GM18870 (cell line): ENCODE results near the gene KATNB1.
"Not testable (repeated sequence)": the region's sequence is repeated elsewhere in the genome, so short reads cannot be mapped to it uniquely, and the experiment has no call there.

Experiments used
- ATAC-seq: cut with Tn5 transposase; IDR thresholded peaks from one replicate; pipeline ENCODE4 v1.9.1; 2021; ENCODE audit warnings: moderate library complexity; ENCODE audit not compliant: unreplicated experiment

Gene KATNB1

DNA sequence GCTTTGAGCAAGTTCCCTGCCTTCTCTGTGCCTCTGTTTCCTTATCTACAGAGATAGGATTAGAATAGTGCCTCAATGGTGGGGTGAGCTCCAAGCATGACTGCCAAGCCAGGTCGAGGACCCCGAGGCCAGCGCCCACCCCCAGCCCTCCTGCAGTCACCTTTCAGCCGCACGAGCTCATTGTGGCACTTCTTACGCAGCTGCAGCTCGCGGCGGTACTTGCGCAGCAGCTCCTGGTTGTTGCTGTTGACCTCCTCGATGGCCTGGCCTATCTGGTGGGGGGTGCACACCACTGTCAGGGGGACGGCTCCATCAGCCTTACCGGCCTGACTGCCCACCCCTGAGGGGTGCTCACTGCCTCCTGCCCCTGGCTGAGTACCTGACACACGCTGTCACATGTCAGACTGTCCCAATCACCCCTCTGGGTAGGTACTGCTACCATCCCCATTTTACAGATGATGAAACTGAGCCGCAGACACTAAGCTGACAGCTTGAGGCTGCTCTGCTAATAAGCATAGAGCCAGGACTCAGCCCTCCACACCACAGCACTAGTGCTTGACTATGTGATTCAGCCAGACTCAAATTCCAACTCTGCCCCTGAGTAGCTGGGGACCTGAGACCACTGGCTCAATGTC, 31.3 kb downstream of the KATNB1 start:
- no peak for ATAC-seq

DNA sequence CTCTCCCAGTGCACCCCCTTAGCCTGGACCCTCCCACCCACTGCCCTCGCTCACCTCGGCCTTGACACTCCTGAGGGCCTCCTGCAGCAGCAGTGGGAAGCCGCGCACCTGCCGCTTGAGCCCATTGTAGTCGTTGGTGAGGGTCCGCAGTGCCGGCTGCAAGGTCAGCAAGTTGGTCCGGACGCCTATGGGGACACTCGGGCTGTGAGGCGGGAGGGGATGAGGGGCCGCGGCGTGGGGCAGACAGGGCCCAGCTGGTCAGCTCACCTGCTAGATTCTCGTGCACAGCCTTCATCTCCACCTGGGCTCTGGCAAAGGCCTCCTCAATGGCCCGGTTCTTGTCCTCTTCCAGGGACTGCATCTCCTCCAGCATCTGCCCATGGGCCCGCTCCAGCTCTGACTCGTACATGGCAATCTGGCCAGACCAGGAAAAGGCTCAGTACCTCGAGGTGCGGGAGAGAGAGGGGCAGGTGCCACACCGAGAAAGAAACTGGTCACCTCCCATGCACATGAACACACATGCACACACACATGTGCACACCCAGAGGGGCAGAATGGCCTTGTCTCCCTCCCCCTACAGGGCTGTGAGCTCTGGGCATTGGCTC, 34.1 kb downstream of the KATNB1 start:
- no peak for ATAC-seq

GRCh38 chr16:57770361-57770760, 34.8 kb downstream of the KATNB1 start:
- no peak for ATAC-seq

- ATAC-seq: no peak
These were observed 35.7 kb downstream of the KATNB1 start for GRCh38 chr16:57771141-57771785.

DNA sequence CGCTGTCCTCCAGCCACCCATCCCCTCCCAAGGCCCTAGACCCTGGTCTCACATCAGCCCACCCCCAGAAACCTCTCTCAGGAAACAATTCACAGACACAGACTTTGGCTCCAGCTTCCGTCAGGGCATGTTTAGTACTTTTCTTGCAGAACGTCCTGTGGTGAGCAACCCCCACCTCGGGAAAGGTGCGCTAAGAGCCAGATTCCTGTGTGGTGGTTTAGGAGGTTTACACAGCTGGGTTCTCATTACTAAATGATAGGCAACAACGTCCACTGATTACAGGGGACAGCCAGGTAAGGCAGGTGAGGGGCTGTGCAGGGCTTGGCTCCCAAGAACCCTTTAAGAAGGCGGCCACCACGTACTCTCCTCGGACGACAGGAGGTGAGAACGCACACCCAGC, 37.4 kb downstream of the KATNB1 start:
- ATAC-seq: no peak

DNA sequence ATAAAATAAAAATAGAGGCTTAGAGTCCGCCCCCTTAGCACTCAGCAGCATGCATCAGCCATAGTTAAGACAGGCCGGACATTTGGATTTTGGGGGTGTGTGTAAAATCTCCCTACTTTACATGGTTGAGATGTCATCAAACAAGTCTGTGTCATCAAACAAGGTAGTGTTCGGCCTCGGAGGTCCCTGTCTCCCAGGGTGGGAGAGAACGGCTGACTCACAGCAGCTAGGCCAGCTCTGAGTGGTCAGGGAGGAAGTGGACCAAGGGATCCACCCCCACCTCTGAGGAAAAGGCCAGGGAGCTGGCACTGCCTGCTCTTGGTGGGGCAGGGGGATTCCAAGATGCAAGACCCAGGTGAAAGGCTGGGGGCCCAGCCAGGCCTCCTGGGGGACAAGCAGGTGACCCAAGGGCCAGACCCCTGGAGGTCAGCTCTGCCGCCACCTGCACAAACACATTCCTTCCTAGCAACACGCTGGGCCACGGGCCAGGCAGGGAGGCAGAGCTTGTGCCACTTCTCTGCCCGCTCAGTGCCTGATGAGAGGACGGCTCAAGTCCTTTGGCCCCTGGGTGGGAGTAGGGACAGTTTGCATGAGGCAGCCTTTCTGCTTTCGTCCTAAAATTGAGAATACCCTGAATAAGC, 38.2 kb downstream of the KATNB1 start:
- no peak for ATAC-seq

DNA sequence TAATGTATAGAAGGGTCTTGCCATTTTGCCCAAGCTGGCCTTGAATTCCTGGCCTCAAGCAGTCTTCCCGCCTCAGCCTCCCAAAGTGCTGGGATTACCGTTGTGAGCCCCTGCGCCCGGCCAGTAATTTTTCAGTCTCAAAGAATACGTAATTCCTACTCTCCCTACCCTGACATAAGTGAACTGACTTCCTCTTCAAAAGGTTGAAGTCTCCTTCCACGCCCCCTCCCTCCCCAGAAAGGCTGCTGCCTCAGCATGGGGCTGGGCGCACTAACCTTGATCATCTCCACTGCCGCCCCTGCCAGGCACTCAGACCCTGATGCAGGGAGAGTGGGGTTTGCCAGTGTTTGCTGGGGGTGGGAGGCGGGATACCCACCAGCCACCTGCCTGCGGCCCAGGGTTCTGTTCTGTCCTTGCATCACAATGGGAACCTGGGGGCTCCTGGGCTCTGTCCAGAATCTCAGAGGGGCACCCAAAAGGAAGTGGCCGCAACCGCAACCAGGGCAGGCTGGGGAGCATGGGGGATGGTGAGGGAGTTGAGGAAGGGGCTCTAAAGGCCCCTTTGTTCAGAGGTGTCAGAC, 39.2 kb downstream of the KATNB1 start:
- ATAC-seq: no peak

DNA sequence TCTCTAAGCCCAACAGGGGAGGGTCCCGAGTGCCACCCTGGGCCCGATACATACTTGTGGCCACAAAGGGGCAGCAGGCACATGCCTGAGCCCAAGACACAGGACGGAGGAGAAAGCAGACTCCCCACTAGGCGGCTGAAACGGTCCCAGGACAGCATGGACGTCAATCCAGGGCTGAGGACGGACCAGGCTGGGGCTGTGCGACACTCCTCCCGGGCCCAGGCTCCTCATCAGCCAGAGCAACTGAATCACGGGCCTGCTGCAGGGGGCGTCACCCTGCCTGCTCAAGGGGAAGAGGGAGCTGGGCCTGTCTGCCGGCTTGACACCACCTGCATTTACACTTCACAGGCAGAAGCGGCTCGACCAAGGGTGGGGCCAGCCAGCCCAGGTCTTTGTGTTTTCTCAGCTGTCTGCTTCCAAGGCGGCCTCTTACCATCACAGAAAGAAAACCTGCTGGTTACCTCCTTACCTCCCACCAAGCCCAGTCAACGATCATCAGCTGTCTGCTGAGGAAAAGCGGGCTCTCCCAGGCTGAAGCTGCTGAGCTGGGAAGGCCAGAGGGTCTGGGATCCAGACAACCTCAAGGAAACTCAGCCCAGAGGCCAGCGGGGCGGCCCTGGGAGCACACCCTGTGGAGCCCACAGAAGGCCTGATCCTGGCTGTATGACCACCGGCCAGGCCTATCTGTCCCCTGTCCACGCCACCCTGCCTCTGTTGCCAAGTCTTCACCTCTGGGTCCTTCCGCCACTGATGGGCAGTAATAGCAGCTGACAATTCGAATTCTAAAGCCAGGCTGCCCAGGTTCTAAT, 40.3 kb downstream of the KATNB1 start:
- no peak for ATAC-seq

- no peak for ATAC-seq
These were observed 43.1 kb downstream of the KATNB1 start for GRCh38 chr16:57778658-57779057.

DNA sequence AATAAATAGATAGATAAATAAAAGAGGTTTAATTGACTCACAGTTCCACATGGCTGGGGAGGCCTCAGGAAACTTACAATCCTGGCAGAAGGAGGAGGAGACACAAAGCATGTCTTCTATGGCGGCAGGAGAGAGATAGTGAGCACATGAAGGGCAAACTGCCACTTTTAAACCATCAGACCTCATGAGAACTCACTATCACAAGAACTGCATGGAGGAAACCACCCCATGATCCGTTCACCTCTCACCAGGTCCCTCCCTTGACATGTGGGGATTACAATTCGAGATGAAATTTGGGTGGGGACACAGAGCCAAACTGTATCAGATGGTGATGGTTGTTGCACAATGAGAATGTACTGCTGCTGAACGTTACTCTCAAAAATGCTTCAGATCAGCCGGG, 44.3 kb downstream of the KATNB1 start:
- ATAC-seq: not testable (repeated sequence)

DNA sequence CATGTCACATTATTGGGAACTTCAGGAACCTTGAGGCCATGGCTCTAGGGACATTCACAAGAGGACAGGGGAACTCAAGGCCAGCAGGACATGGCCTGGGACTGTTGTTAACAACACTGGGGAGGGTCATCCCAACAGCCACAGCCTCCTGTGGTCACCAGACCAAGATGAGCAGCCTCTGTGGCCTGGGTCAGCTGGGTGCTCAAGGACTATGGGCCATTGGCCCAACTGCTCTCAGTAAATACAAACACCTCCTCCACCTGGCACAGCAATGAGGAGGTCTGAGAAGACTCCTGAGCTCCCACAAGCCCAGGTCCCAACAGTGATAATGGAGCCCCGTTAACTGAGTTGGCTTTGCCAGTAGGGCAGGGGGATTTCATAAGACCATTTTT, 45.8 kb downstream of the KATNB1 start:
- no peak for ATAC-seq

DNA sequence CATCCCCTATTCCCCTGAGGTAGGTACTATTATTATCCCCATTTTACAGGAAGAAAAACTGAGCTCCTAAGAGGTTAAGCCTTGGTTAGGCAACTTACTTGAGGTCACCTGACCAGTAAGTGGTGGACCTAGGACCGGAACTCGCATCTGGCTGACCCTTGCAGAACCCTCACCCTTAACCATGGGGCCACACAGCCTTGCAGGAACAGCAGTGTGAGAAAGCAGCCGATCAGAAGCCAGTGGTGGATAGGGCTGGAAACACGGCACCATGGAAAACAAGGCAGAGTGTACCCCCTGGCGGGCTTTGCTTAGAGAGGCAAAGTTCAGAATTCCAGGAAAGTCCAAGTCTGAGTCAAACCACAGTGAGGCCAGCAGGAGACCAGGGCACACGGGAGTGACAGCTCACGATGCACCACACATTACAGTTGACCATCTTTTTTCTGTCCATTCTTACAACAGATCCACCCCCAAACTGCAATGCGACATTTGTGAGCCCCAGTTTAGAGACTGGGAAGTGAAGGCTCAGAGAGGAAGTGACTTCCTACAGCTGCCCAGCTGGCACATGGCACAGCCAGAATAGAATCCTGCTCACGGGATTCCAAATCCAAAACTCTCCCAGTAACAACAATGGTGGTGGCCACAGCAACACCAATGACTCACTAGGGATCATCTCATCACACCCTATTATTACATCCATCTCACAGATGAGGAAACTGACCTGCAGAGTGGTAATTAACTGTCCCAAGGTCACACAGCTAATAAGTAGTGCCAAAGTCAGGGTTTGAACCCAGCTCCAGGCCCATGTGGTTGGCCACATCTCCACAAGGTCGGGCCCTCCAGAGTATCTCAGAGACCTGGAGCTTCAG, 46.4 kb downstream of the KATNB1 start:
- no peak for ATAC-seq

- not testable (repeated sequence) for ATAC-seq
These were observed 47.1 kb downstream of the KATNB1 start for GRCh38 chr16:57782607-57783055.

DNA sequence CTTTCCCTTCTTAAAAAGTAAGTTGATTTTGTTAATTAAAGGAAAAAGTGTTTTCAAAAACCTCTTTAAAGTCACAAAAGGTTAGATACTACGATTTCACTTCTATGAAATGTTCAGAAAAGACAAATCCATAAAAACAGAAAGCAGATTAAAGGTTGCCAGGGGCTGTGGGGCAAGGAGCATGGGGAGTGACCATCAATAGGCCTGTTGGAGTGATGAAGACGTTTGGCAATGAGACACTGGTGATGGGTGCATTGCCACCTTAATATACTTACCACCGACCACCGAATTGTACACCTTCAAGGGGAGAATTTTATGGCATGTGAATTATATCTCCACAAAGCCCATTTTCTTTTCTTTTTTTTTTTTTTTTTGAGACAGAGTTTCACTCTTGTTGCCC, 47.5 kb downstream of the KATNB1 start:
- no peak for ATAC-seq

DNA sequence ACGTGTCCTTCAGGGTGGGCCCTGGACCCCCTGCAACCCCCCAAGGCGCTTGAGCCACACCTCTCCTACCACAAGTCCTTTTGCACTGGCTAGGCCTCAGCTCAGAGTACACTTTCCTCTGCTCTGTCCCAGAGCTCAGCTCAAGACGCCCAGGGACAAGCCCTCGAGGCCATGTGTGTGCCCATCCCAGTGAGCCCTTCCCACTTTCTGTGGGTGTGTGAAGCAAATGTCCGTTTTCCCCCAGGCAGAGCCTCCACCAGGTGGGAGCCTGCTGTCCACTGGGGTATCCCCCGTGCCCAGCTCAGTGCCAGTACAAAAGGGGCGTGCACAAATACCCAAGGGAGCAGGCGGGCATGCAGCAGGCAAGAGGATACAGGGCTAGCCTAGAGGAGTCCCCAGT, 48.3 kb downstream of the KATNB1 start:
- no peak for ATAC-seq

DNA sequence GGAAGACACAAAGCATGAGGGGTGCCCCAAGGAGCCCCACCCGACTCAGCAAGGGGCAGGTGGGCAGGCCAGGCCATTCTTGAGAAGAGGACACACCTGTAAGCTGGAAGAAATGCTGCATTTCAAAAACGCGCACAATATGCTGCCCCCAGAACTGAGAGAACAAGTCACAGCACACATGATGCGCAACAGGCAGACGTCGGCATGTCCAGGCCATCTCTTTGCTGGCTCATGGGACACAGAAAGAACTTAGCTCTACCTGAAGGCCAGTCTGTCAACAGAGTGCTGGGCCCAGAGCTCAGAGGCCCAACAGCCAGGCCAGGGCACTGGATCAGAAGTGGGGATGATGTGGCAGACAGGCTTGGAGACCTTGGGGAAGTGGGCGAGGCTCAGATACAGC, 48.8 kb downstream of the KATNB1 start:
- ATAC-seq: no peak

DNA sequence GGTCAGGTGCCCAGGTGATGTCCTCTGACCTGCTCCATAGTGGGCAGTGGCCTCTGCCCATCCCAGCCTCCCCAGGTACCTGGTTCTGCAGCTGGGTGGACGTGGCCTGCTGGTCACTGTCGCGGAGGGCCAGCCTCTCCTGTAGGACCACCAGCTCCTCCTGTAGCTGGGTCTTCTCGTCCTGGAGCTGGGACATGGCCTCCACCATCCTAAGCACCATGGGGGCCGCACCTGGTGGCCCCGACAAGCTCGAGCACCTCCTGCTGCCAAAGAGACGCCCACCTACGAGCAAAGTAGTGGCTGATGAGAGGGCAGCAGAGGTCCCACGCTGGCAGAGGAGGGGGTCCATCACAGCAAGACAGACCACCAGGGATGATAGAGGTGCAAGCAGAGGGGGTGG, 49.8 kb downstream of the KATNB1 start:
- no peak for ATAC-seq

GRCh38 chr16:57785924-57786323, 50.4 kb downstream of the KATNB1 start:
- no peak for ATAC-seq

- no peak for ATAC-seq
These were observed 51.3 kb downstream of the KATNB1 start for GRCh38 chr16:57786632-57787518.
